ENCODE results near the gene OTOP2. TPM values are rescaled to one million over a fixed set of nuclear protein-coding genes. Genes with fewer than 3 reads are reported as not detected.
"Not testable (repeated sequence)": the region's sequence is repeated elsewhere in the genome, so short reads cannot be mapped to it uniquely, and the experiment has no call there.

Gene OTOP2
- total and polyA plus RNA-seq, 10 of the 15 experiments (the other 5 are each of a cell fraction or from before 2014, with no cell fraction given) = not detected

- TF ChIP-seq PML (IDR thresholded peaks at IDR 0.05; ENCODE audit: low read length) = no peak
- no peak for TF ChIP-seq ZNF24 (IDR thresholded peaks at IDR 0.05)
- peak; percentile 72 for TF ChIP-seq POLR2A (IDR thresholded peaks at IDR 0.05; ENCODE audit: low read depth, low read length)
- no peak for TF ChIP-seq SREBF2 (IDR thresholded peaks at IDR 0.05; ENCODE audit: low read length)
- TF ChIP-seq ZNF274 (IDR thresholded peaks at IDR 0.05; ENCODE audit: insufficient read depth, insufficient read length) = no peak
- no peak for TF ChIP-seq ZNF384 (IDR thresholded peaks at IDR 0.05; ENCODE audit: borderline replicate concordance, low read depth, low read length)
- no peak for TF ChIP-seq RBBP5 (conservative IDR thresholded peaks at IDR 0.05)
These were observed 58.0 kb downstream of the OTOP2 start (continued) for GRCh38 chr17:74981979-74982662.

GRCh38 chr17:74982663-74983313, 58.7 kb downstream of the OTOP2 start:
- H3K9ac ChIP-seq (ENCODE audit: control insufficient read depth, insufficient read depth, low read length); H3K36me3 ChIP-seq (ENCODE audit: control insufficient read depth in 2 of 2, insufficient read depth in 2 of 2, low read length in 1 of 2); DNase-seq (ENCODE audit: low read depth, low spot score); H3K27ac ChIP-seq (ENCODE audit: control insufficient read depth, insufficient read depth); ATAC-seq; H3K79me2 ChIP-seq (ENCODE audit: control insufficient read depth, insufficient read depth, low read length); BruUV-seq (replicated peaks); H3K27me3 ChIP-seq (replicated peaks in 1 of 2; ENCODE audit: control insufficient read depth in 2 of 2, insufficient read depth in 2 of 2, low read length in 1 of 2); H3K9me3 ChIP-seq (replicated peaks; ENCODE audit: control insufficient read depth, insufficient read depth, low read length); FAIRE-seq; in situ Hi-C loops (cut with MboI); intact Hi-C loops (cut with micrococcal nuclease; ENCODE audit: unreplicated experiment); RAD21 ChIA-PET (ENCODE audit: unreplicated experiment); H4K20me1 ChIP-seq (ENCODE audit: control insufficient read depth, insufficient read depth): not testable (repeated sequence)
- POLR2A ChIA-PET = interaction anchor here (0.6 to 1.3 kb wide), 3 partner anchors 11 to 30 kb away, joined by 3 to 5 read pairs (median 4); partner anchors contain the start of genes HID1 and MRPL58
- CTCF ChIA-PET = interaction anchor here (0.7 to 1.7 kb wide), 3 partner anchors 21 to 30 kb away, joined by 3 to 9 read pairs (median 5); no protein-coding TSS in a partner anchor
- Histone ChIP-seq H3K4me3 (peak overlapping the region; percentile 57; the same call in 1 of the 2 replicates), H3K4me2 (ENCODE audit: control insufficient read depth, insufficient read depth) (peak overlapping the region; percentile 99), H2AFZ (ENCODE audit: control insufficient read depth, low read depth, low read length) (peak overlapping the region; percentile 92), H3K4me1 (ENCODE audit: control insufficient read depth, insufficient read depth, low read length) (peaks cover 10% of the 10 kb centered on the region)
- SMC1A ChIA-PET (ENCODE audit: uncharacterized antibody, unreplicated experiment) = interaction anchor here (0.6 to 1.8 kb wide), 3 partner anchors 9 to 41 kb away, joined by 3 to 5 read pairs (median 3); no protein-coding TSS in a partner anchor
- WGBS (ENCODE audit: insufficient coverage, insufficient replicate concordance, low lambda C conversion rate, missing lambda C conversion rate) = 31% methylated on average over 14 of the region's 14 CpGs

Other genes starting within 250 kb of the OTOP2 start
Only the 7 nearest of the 18 such genes appear.
- 0.11 TPM in 1 of 2 replicates, not detected in the other for gene GRIN2C, start 64.4 kb upstream of the OTOP2 start, total RNA-seq (2014; rRNA removed)
- gene GRIN2C, start 64.4 kb upstream of the OTOP2 start, total RNA-seq (2014; rRNA removed; fragmentation: Illumina TruSeq; extraction: Trizol) = under 0.01 and 0.04 TPM in 2 replicates
- gene GRIN2C, start 64.4 kb upstream of the OTOP2 start, total RNA-seq (2021) = 0.13 TPM in 2 replicates
- 0.01 and 0.04 TPM in 2 replicates for gene GRIN2C, start 64.4 kb upstream of the OTOP2 start, polyA plus RNA-seq (2011; rRNA removed)
- gene GRIN2C, start 64.4 kb upstream of the OTOP2 start, polyA plus RNA-seq (2014; fragmentation: Illumina TruSeq; extraction: Trizol) = 0.01 TPM in 1 of 2 replicates, not detected in the other
- not detected for gene GRIN2C, start 64.4 kb upstream of the OTOP2 start, polyA plus RNA-seq (2014; fragmentation: Nextera tagmentation; extraction: Ambion mirVana)
- 0.12 and 0.16 TPM in 2 replicates for gene GRIN2C, start 64.4 kb upstream of the OTOP2 start, polyA plus RNA-seq (2014; rRNA removed)
- gene GRIN2C, start 64.4 kb upstream of the OTOP2 start, polyA plus RNA-seq (2016; fragmentation: Nextera tagmentation; extraction: Ambion mirVana) = under 1 TPM; 0.10 to 0.20 TPM
- gene FDXR, start 51.3 kb upstream of the OTOP2 start, total RNA-seq (2014; rRNA removed) = 54.4 and 58.5 TPM in 2 replicates
- gene FDXR, start 51.3 kb upstream of the OTOP2 start, total RNA-seq (2014; rRNA removed; fragmentation: Illumina TruSeq; extraction: Trizol) = 19.8 and 21.1 TPM in 2 replicates
- 62.0 and 66.2 TPM in 2 replicates for gene FDXR, start 51.3 kb upstream of the OTOP2 start, total RNA-seq (2021)
- gene FDXR, start 51.3 kb upstream of the OTOP2 start, polyA plus RNA-seq (2011; rRNA removed) = 21.1 and 42.9 TPM in 2 replicates
- gene FDXR, start 51.3 kb upstream of the OTOP2 start, polyA plus RNA-seq (2014; fragmentation: Illumina TruSeq; extraction: Trizol) = 1.4 and 8.6 TPM in 2 replicates
- gene FDXR, start 51.3 kb upstream of the OTOP2 start, polyA plus RNA-seq (2014; fragmentation: Nextera tagmentation; extraction: Ambion mirVana) = 1 to 10 TPM in 1 of 2 experiments, under 1 TPM in 1; 0.85 to 5.4 TPM
- 53.4 and 65.5 TPM in 2 replicates for gene FDXR, start 51.3 kb upstream of the OTOP2 start, polyA plus RNA-seq (2014; rRNA removed)
- 100 to 1,000 TPM; 140 to 162 TPM for gene FDXR, start 51.3 kb upstream of the OTOP2 start, polyA plus RNA-seq (2016; fragmentation: Nextera tagmentation; extraction: Ambion mirVana)
- gene FADS6, start 30.6 kb upstream of the OTOP2 start, total RNA-seq (2014; rRNA removed) = not detected in 2 replicates
- not detected in 2 replicates for gene FADS6, start 30.6 kb upstream of the OTOP2 start, total RNA-seq (2014; rRNA removed; fragmentation: Illumina TruSeq; extraction: Trizol)
- gene FADS6, start 30.6 kb upstream of the OTOP2 start, total RNA-seq (2021) = not detected in 2 replicates
- gene FADS6, start 30.6 kb upstream of the OTOP2 start, polyA plus RNA-seq (2011; rRNA removed) = not detected in 2 replicates
- not detected in 2 replicates for gene FADS6, start 30.6 kb upstream of the OTOP2 start, polyA plus RNA-seq (2014; fragmentation: Illumina TruSeq; extraction: Trizol)
- not detected for gene FADS6, start 30.6 kb upstream of the OTOP2 start, polyA plus RNA-seq (2014; fragmentation: Nextera tagmentation; extraction: Ambion mirVana)
- gene FADS6, start 30.6 kb upstream of the OTOP2 start, polyA plus RNA-seq (2014; rRNA removed) = not detected in 2 replicates
- gene FADS6, start 30.6 kb upstream of the OTOP2 start, polyA plus RNA-seq (2016; fragmentation: Nextera tagmentation; extraction: Ambion mirVana) = not detected
- 0.11 TPM in 1 of 2 replicates, not detected in the other for gene USH1G, start 1.0 kb upstream of the OTOP2 start, total RNA-seq (2014; rRNA removed)
- not detected in 2 replicates for gene USH1G, start 1.0 kb upstream of the OTOP2 start, total RNA-seq (2014; rRNA removed; fragmentation: Illumina TruSeq; extraction: Trizol)
- 0.05 TPM in 1 of 2 replicates, not detected in the other for gene USH1G, start 1.0 kb upstream of the OTOP2 start, total RNA-seq (2021)
- 0.22 and 0.62 TPM in 2 replicates for gene USH1G, start 1.0 kb upstream of the OTOP2 start, polyA plus RNA-seq (2011; rRNA removed)
- gene USH1G, start 1.0 kb upstream of the OTOP2 start, polyA plus RNA-seq (2014; fragmentation: Illumina TruSeq; extraction: Trizol) = not detected in 2 replicates
- gene USH1G, start 1.0 kb upstream of the OTOP2 start, polyA plus RNA-seq (2014; fragmentation: Nextera tagmentation; extraction: Ambion mirVana) = not detected
- gene USH1G, start 1.0 kb upstream of the OTOP2 start, polyA plus RNA-seq (2014; rRNA removed) = not detected in 2 replicates
- under 1 TPM in 1 of 2 experiments, not detected in 1; 0.09 TPM for gene USH1G, start 1.0 kb upstream of the OTOP2 start, polyA plus RNA-seq (2016; fragmentation: Nextera tagmentation; extraction: Ambion mirVana)
- gene OTOP3, start 11.6 kb downstream of the OTOP2 start, total RNA-seq (2014; rRNA removed) = not detected in 2 replicates
- not detected in 2 replicates for gene OTOP3, start 11.6 kb downstream of the OTOP2 start, total RNA-seq (2014; rRNA removed; fragmentation: Illumina TruSeq; extraction: Trizol)
- not detected in 2 replicates for gene OTOP3, start 11.6 kb downstream of the OTOP2 start, total RNA-seq (2021)
- 0.03 TPM in 1 of 2 replicates, not detected in the other for gene OTOP3, start 11.6 kb downstream of the OTOP2 start, polyA plus RNA-seq (2011; rRNA removed)
- gene OTOP3, start 11.6 kb downstream of the OTOP2 start, polyA plus RNA-seq (2014; fragmentation: Illumina TruSeq; extraction: Trizol) = not detected in 2 replicates
- gene OTOP3, start 11.6 kb downstream of the OTOP2 start, polyA plus RNA-seq (2014; fragmentation: Nextera tagmentation; extraction: Ambion mirVana) = not detected
- gene OTOP3, start 11.6 kb downstream of the OTOP2 start, polyA plus RNA-seq (2014; rRNA removed) = 0.06 TPM in 1 of 2 replicates, not detected in the other
- gene OTOP3, start 11.6 kb downstream of the OTOP2 start, polyA plus RNA-seq (2016; fragmentation: Nextera tagmentation; extraction: Ambion mirVana) = not detected
- gene HID1, start 48.5 kb downstream of the OTOP2 start, total RNA-seq (2014; rRNA removed) = 0.40 and 0.54 TPM in 2 replicates
- 0.04 TPM in 1 of 2 replicates, not detected in the other for gene HID1, start 48.5 kb downstream of the OTOP2 start, total RNA-seq (2014; rRNA removed; fragmentation: Illumina TruSeq; extraction: Trizol)
- gene HID1, start 48.5 kb downstream of the OTOP2 start, total RNA-seq (2021) = 0.37 and 0.77 TPM in 2 replicates
- 0.14 and 0.69 TPM in 2 replicates for gene HID1, start 48.5 kb downstream of the OTOP2 start, polyA plus RNA-seq (2011; rRNA removed)
- 0.09 and 0.30 TPM in 2 replicates for gene HID1, start 48.5 kb downstream of the OTOP2 start, polyA plus RNA-seq (2014; fragmentation: Illumina TruSeq; extraction: Trizol)
- not detected for gene HID1, start 48.5 kb downstream of the OTOP2 start, polyA plus RNA-seq (2014; fragmentation: Nextera tagmentation; extraction: Ambion mirVana)
- gene HID1, start 48.5 kb downstream of the OTOP2 start, polyA plus RNA-seq (2014; rRNA removed) = 0.12 and 0.51 TPM in 2 replicates
- under 1 TPM; 0.24 to 0.63 TPM for gene HID1, start 48.5 kb downstream of the OTOP2 start, polyA plus RNA-seq (2016; fragmentation: Nextera tagmentation; extraction: Ambion mirVana)
- 0.05 TPM in 1 of 2 replicates, not detected in the other for gene CDR2L, start 63.4 kb downstream of the OTOP2 start, total RNA-seq (2014; rRNA removed)
- gene CDR2L, start 63.4 kb downstream of the OTOP2 start, total RNA-seq (2014; rRNA removed; fragmentation: Illumina TruSeq; extraction: Trizol) = 0.04 TPM in 1 of 2 replicates, not detected in the other
- 0.05 and 0.18 TPM in 2 replicates for gene CDR2L, start 63.4 kb downstream of the OTOP2 start, total RNA-seq (2021)
- 0.03 TPM in 1 of 2 replicates, not detected in the other for gene CDR2L, start 63.4 kb downstream of the OTOP2 start, polyA plus RNA-seq (2011; rRNA removed)
- not detected in 2 replicates for gene CDR2L, start 63.4 kb downstream of the OTOP2 start, polyA plus RNA-seq (2014; fragmentation: Illumina TruSeq; extraction: Trizol)
- not detected for gene CDR2L, start 63.4 kb downstream of the OTOP2 start, polyA plus RNA-seq (2014; fragmentation: Nextera tagmentation; extraction: Ambion mirVana)
- gene CDR2L, start 63.4 kb downstream of the OTOP2 start, polyA plus RNA-seq (2014; rRNA removed) = 0.03 TPM in 1 of 2 replicates, not detected in the other
- gene CDR2L, start 63.4 kb downstream of the OTOP2 start, polyA plus RNA-seq (2016; fragmentation: Nextera tagmentation; extraction: Ambion mirVana) = under 1 TPM in 1 of 2 experiments, not detected in 1; 0.04 TPM

All from GM12878 (cell line).